HEK293 (cell line): ENCODE data around the gene RABL3.

Experiments used
- CTCF ChIP-seq: fragments of 450-650 bp; formaldehyde crosslinking; IDR thresholded peaks from 2 replicates; pipeline ENCODE4 v1.5.1; 2016; ENCODE audit warnings: missing biosample characterization, missing genetic modification characterization
- ELK4 ChIP-seq: IDR thresholded peaks from 2 replicates; pipeline ENCODE4 v1.6.1; 2011; ENCODE audit warnings: mild to moderate bottlenecking, low read depth, low read length, borderline replicate concordance
- KLF9 ChIP-seq: fragments of 450-650 bp; formaldehyde crosslinking; IDR thresholded peaks from 2 replicates; pipeline ENCODE4 v1.5.1; 2016; ENCODE audit warnings: missing biosample characterization, missing genetic modification characterization, low read depth
- PBX3 ChIP-seq: sonication (generic); formaldehyde crosslinking; IDR thresholded peaks from 2 replicates; pipeline ENCODE4 v1.8.1; 2022; ENCODE audit warnings: mild to moderate bottlenecking, moderate library complexity, missing genetic modification reagents
- REPIN1 ChIP-seq: fragments of 450-650 bp; formaldehyde crosslinking; IDR thresholded peaks from 2 replicates; pipeline ENCODE4 v1.5.1; 2017; ENCODE audit warnings: missing biosample characterization, missing genetic modification characterization, low read depth
- REST ChIP-seq: fragments of 450-650 bp; formaldehyde crosslinking; IDR thresholded peaks from 2 replicates; pipeline ENCODE4 v1.5.1; 2016; ENCODE audit warnings: missing biosample characterization, missing genetic modification characterization
- YY1 ChIP-seq: fragments of 450-650 bp; formaldehyde crosslinking; IDR thresholded peaks from 2 replicates; pipeline ENCODE4 v1.5.1; 2018; ENCODE audit warnings: missing biosample characterization, missing genetic modification characterization
- ZNF175 ChIP-seq: fragments of 450-650 bp; formaldehyde crosslinking; IDR thresholded peaks from 2 replicates; pipeline ENCODE4 v1.5.1; 2016; ENCODE audit warnings: missing biosample characterization, missing genetic modification characterization
- ZNF19 ChIP-seq: fragments of 450-650 bp; formaldehyde crosslinking; IDR thresholded peaks from 2 replicates; pipeline ENCODE4; 2016; ENCODE audit warnings: missing biosample characterization, missing genetic modification characterization, low read depth
- ZNF239 ChIP-seq: fragments of 450-650 bp; formaldehyde crosslinking; IDR thresholded peaks from 2 replicates; pipeline ENCODE4 v1.5.1; 2016; ENCODE audit warnings: missing biosample characterization, missing genetic modification characterization
- ZNF48 ChIP-seq: fragments of 450-650 bp; formaldehyde crosslinking; IDR thresholded peaks from 2 replicates; pipeline ENCODE4 v1.5.1; 2016; ENCODE audit warnings: missing biosample characterization, missing genetic modification characterization
- ZNF558 ChIP-seq: fragments of 450-650 bp; formaldehyde crosslinking; IDR thresholded peaks from 2 replicates; pipeline ENCODE4 v1.5.1; 2016; ENCODE audit warnings: missing biosample characterization, missing genetic modification characterization
- ZNF747 ChIP-seq: fragments of 450-650 bp; formaldehyde crosslinking; IDR thresholded peaks from 2 replicates; pipeline ENCODE4 v1.5.1; 2016; ENCODE audit warnings: missing biosample characterization, missing genetic modification characterization
- ZSCAN16 ChIP-seq: fragments of 450-650 bp; formaldehyde crosslinking; IDR thresholded peaks from 2 replicates; pipeline ENCODE4 v1.5.1; 2016; ENCODE audit warnings: missing biosample characterization, missing genetic modification characterization

- TF ChIP-seq ZNF239 (tag by site-specific recombination), result no peak
- TF ChIP-seq ZNF175 (tag by site-specific recombination), result no peak
- TF ChIP-seq YY1 (tag by site-specific recombination), result no peak
- no peak for TF ChIP-seq ZNF19
- TF ChIP-seq CTCF, result no peak
- no peak for TF ChIP-seq PBX3 (CRISPR knock-in tag)
- no peak for TF ChIP-seq ZNF48
- TF ChIP-seq ZNF747 (tag by site-specific recombination), result no peak
- no peak for TF ChIP-seq KLF9
- TF ChIP-seq REPIN1 (tag by site-specific recombination), result no peak
- TF ChIP-seq ZNF558 (tag by site-specific recombination), result no peak
- TF ChIP-seq ZSCAN16, result no peak
- TF ChIP-seq REST (tag by site-specific recombination), result no peak
- no peak for TF ChIP-seq ELK4
Observed at GRCh38 chr3:120693439-120694171, 48.7 kb downstream of the RABL3 start.
